Naive thymus-derived CD4-positive, alpha-beta T cell (primary cell): ENCODE results near the gene PSMD7. TPM values are rescaled to one million over a fixed set of nuclear protein-coding genes. Genes with fewer than 3 reads are reported as not detected.
"Not testable (repeated sequence)": the region's sequence is repeated elsewhere in the genome, so short reads cannot be mapped to it uniquely, and the experiment has no call there.

Source experiments
- ATAC-seq: fragments of 150-1000 bp; cut with Tn5 transposase; 2 replicates; pipeline ENCODE4 v1.10.0; 2021; ENCODE audit warnings: mild to moderate bottlenecking, moderate library complexity
- CTCF ChIA-PET: fragments of 350-600 bp; sonication (Branson Sonifier 250); formaldehyde crosslinking; loops from one replicate; lab custom pipeline; 2021; ENCODE audit warnings: antibody characterized with exemption; lab: Charles Lee
- POLR2A ChIA-PET: fragments of 350-600 bp; sonication (Branson Sonifier 250); formaldehyde crosslinking; loops from one replicate; lab custom pipeline; 2021; ENCODE audit warnings: antibody characterized with exemption, inconsistent platforms; lab: Charles Lee
- DNase-seq, 9 donors: peaks; one replicate each; pipeline versions ENCODE4 v3.0.0 to v3.0.0-alpha.2; 2020 to 2022; ENCODE audit warnings: mixed read lengths in 1 of 9
- H3K27ac ChIP-seq: one replicate; pipeline ENCODE4 v1.7.0; 2013; ENCODE audit warnings: mild to moderate bottlenecking, low read depth, low read length, moderate library complexity
- H3K27me3 ChIP-seq, 2 donors: one replicate each; pipeline ENCODE4 v1.7.0; 2013; ENCODE audit warnings: low read length in 2 of 2, mild to moderate bottlenecking in 2 of 2, moderate library complexity in 2 of 2; ENCODE audit not compliant: control insufficient read depth in 2 of 2, insufficient read depth in 2 of 2
- H3K36me3 ChIP-seq, 3 experiments: 1 replicate in 2 of 3; 2 replicates in 1 of 3; pipeline ENCODE4 v1.7.0; 2013; ENCODE audit warnings: low read length in 3 of 3, mild to moderate bottlenecking in 3 of 3, moderate library complexity in 1 of 3; ENCODE audit not compliant: insufficient read depth in 3 of 3, control insufficient read depth in 2 of 3
- H3K4me1 ChIP-seq, 2 donors: one replicate each; pipeline ENCODE4 v1.7.0; 2013; ENCODE audit warnings: low read length in 2 of 2, mild to moderate bottlenecking in 2 of 2, moderate library complexity in 1 of 2; ENCODE audit not compliant: control insufficient read depth in 2 of 2, insufficient read depth in 2 of 2
- H3K4me3 ChIP-seq: 2 replicates; pipeline ENCODE4 v1.7.0; 2013; ENCODE audit warnings: mild to moderate bottlenecking, low read length
- H3K9me3 ChIP-seq, 3 experiments: 1 replicate in 2 of 3; 2 replicates in 1 of 3; pipeline ENCODE4 v1.7.0; 2013; ENCODE audit warnings: low read length in 3 of 3; ENCODE audit not compliant: control insufficient read depth in 2 of 3
- H3K27ac Mint-ChIP-seq, 9 donors: one replicate each; pipeline ENCODE4 v1.8.0; 2020 to 2022; ENCODE audit warnings: mixed read lengths in 9 of 9, mild to moderate bottlenecking in 8 of 9, moderate library complexity in 5 of 9, inconsistent platforms in 2 of 9
- H3K27me3 Mint-ChIP-seq, 5 donors: one replicate each; pipeline ENCODE4 v1.8.0; 2021 to 2022; ENCODE audit warnings: mixed read lengths in 5 of 5, mild to moderate bottlenecking in 1 of 5
- H3K36me3 Mint-ChIP-seq, 5 donors: one replicate each; pipeline ENCODE4 v1.8.0; 2020 to 2022; ENCODE audit warnings: mixed read lengths in 5 of 5, mild to moderate bottlenecking in 3 of 5, inconsistent platforms in 1 of 5
- H3K4me1 Mint-ChIP-seq, 7 donors: one replicate each; pipeline ENCODE4 v1.8.0; 2020 to 2022; ENCODE audit warnings: mixed read lengths in 7 of 7, mild to moderate bottlenecking in 3 of 7, inconsistent platforms in 1 of 7
- H3K4me3 Mint-ChIP-seq, 10 donors: one replicate each; pipeline ENCODE4 v1.8.0; 2020 to 2022; ENCODE audit warnings: mild to moderate bottlenecking in 10 of 10, mixed read lengths in 10 of 10, moderate library complexity in 6 of 10, inconsistent platforms in 2 of 10
- H3K9me3 Mint-ChIP-seq, 11 donors: one replicate each; pipeline ENCODE4 v1.8.0; 2020 to 2022; ENCODE audit warnings: mixed read lengths in 11 of 11, mild to moderate bottlenecking in 4 of 11, inconsistent platforms in 1 of 11, moderate library complexity in 1 of 11
- intact Hi-C, 2 donors: fragments of 100-400 bp; cut with micrococcal nuclease; formaldehyde crosslinking; loops; one replicate each; pipeline ENCODE4 v1.15.1; 2023
- polyA plus RNA-seq, 2 donors: library from polyadenylated mRNA; unstranded; fragments of 300-500 nt; fragmentation: Illumina TruSeq; gene quantifications; one replicate each; pipeline ENCODE4 v1.2.3, GENCODE V29; 2021
- total RNA-seq, 6 experiments: library from RNA in 5 of 6; stranded (reverse) in 5 of 6; gene quantifications; 1 replicate in 5 of 6; 2 replicates in 1 of 6; pipeline ENCODE4 v1.2.3 and lab custom pipeline; 2021 to 2026

The PSMD7 gene
- total and polyA plus RNA-seq, 7 experiments from 2014 or later: 61.1 to 126 (median 86.7) TPM

- H3K27me3 Mint-ChIP-seq: no peaks in the 10 kb centered on the region
- DNase-seq (no peak), ATAC-seq (no peak)
- H3K27ac Mint-ChIP-seq: peak overlapping the region in 5 of 9 donors; percentile 2 to 51 (median 14)
- no peaks in the 10 kb centered on the region for H3K9me3 Mint-ChIP-seq
- Histone ChIP-seq H3K36me3 (peaks cover 0 to 28% (median 9%) of the 10 kb centered on the region in 3 experiments), H3K27ac (no peak overlapping the region), H3K27me3 (no peaks in the 10 kb centered on the region), H3K4me3 (no peak overlapping the region), H3K4me1 (no peaks in the 10 kb centered on the region), H3K9me3 (no peaks in the 10 kb centered on the region)
- intact Hi-C loops: no loop called here
- peaks cover 0 to 3% (median 0%) of the 10 kb centered on the region in 7 donors for H3K4me1 Mint-ChIP-seq
- peaks cover 0 to 17% (median 11%) of the 10 kb centered on the region in 5 donors for H3K36me3 Mint-ChIP-seq
- no peak overlapping the region for H3K4me3 Mint-ChIP-seq
- POLR2A ChIA-PET: no interaction called here
- CTCF ChIA-PET: no interaction called here
These were observed 29.0 kb downstream of the PSMD7 start for GRCh38 chr16:74325641-74326040.

GRCh38 chr16:74328346-74328745, 31.7 kb downstream of the PSMD7 start:
- CTCF ChIA-PET, POLR2A ChIA-PET, H3K27ac Mint-ChIP-seq, H3K27me3 ChIP-seq, H3K9me3 Mint-ChIP-seq, H3K4me3 Mint-ChIP-seq, H3K27me3 Mint-ChIP-seq, H3K9me3 ChIP-seq, H3K27ac ChIP-seq, H3K4me1 Mint-ChIP-seq, intact Hi-C loops, H3K4me1 ChIP-seq, DNase-seq, ATAC-seq, H3K4me3 ChIP-seq: not testable (repeated sequence)
- peaks cover 0 to 28% (median 16%) of the 10 kb centered on the region in 5 donors for H3K36me3 Mint-ChIP-seq
- peaks cover 0 to 42% (median 9%) of the 10 kb centered on the region in 3 experiments for H3K36me3 ChIP-seq

GRCh38 chr16:74332469-74332868, 35.9 kb downstream of the PSMD7 start:
- ATAC-seq, H3K4me1 Mint-ChIP-seq, H3K9me3 ChIP-seq, H3K9me3 Mint-ChIP-seq, H3K4me1 ChIP-seq, intact Hi-C loops, H3K27me3 Mint-ChIP-seq, H3K4me3 Mint-ChIP-seq, H3K27ac ChIP-seq, H3K27me3 ChIP-seq, H3K4me3 ChIP-seq, H3K27ac Mint-ChIP-seq, POLR2A ChIA-PET, CTCF ChIA-PET, DNase-seq: not testable (repeated sequence)
- peaks cover 0 to 28% (median 3%) of the 10 kb centered on the region in 5 donors for H3K36me3 Mint-ChIP-seq
- H3K36me3 ChIP-seq: peaks cover 0 to 30% (median 0%) of the 10 kb centered on the region in 3 experiments

GRCh38 chr16:74337506-74337905, 40.9 kb downstream of the PSMD7 start:
- H3K27me3 Mint-ChIP-seq, CTCF ChIA-PET, H3K9me3 Mint-ChIP-seq, H3K9me3 ChIP-seq, H3K4me1 ChIP-seq, POLR2A ChIA-PET, H3K4me1 Mint-ChIP-seq, H3K27ac Mint-ChIP-seq, H3K4me3 ChIP-seq, intact Hi-C loops, DNase-seq, H3K27me3 ChIP-seq, H3K4me3 Mint-ChIP-seq, H3K27ac ChIP-seq, ATAC-seq: not testable (repeated sequence)
- peaks cover 0 to 36% (median 0%) of the 10 kb centered on the region in 3 experiments for H3K36me3 ChIP-seq
- H3K36me3 Mint-ChIP-seq: peaks cover 0 to 18% (median 3%) of the 10 kb centered on the region in 5 donors

- peaks cover 0 to 23% (median 6%) of the 10 kb centered on the region in 5 donors for H3K36me3 Mint-ChIP-seq
- H3K9me3 ChIP-seq, DNase-seq, H3K27ac ChIP-seq, H3K27me3 ChIP-seq, H3K27me3 Mint-ChIP-seq, CTCF ChIA-PET, H3K4me3 Mint-ChIP-seq, H3K9me3 Mint-ChIP-seq, POLR2A ChIA-PET, H3K4me3 ChIP-seq, H3K27ac Mint-ChIP-seq, H3K4me1 Mint-ChIP-seq, ATAC-seq, intact Hi-C loops, H3K4me1 ChIP-seq: not testable (repeated sequence)
- peaks cover 0 to 33% (median 0%) of the 10 kb centered on the region in 3 experiments for H3K36me3 ChIP-seq
These were observed 42.6 kb downstream of the PSMD7 start for GRCh38 chr16:74339226-74339625.

- not testable (repeated sequence) for H3K4me1 Mint-ChIP-seq, DNase-seq
- CTCF ChIA-PET: interaction anchor here (0.7 kb wide), 1 partner anchor 1112 kb away, joined by 7 read pairs; no protein-coding TSS in a partner anchor
These were observed 56.4 kb downstream of the PSMD7 start for GRCh38 chr16:74353038-74353437.

More at GRCh38 chr16:74353038-74353437, 56.4 kb downstream of the PSMD7 start:
- POLR2A ChIA-PET, H3K4me3 ChIP-seq, H3K27ac Mint-ChIP-seq, H3K27me3 ChIP-seq, H3K9me3 Mint-ChIP-seq, H3K4me3 Mint-ChIP-seq, H3K4me1 ChIP-seq, H3K9me3 ChIP-seq, H3K27me3 Mint-ChIP-seq, intact Hi-C loops, H3K27ac ChIP-seq: not testable (repeated sequence)
- peaks cover 0 to 25% (median 5%) of the 10 kb centered on the region in 5 donors for H3K36me3 Mint-ChIP-seq
- peak; percentile 26 for ATAC-seq
- H3K36me3 ChIP-seq: peaks cover 0 to 39% (median 2%) of the 10 kb centered on the region in 3 experiments
